Endothelial cell of umbilical vein (primary cell): ENCODE data around the gene GLB1L2.

Source experiments
- CTCF ChIP-seq, 2 donors: IDR thresholded peaks; 1 replicate in 1 of 2; 2 replicates in 1 of 2; pipeline ENCODE4 v1.5.1; 2011; ENCODE audit warnings: low read length in 2 of 2, mild to moderate bottlenecking in 2 of 2, moderate library complexity in 2 of 2, control low read depth in 1 of 2, inconsistent platforms in 1 of 2, low read depth in 1 of 2; ENCODE audit not compliant: insufficient read depth in 1 of 2; ENCODE audit errors: extremely low read depth in 1 of 2
- EZH2 ChIP-seq: IDR thresholded peaks from 2 replicates; pipeline ENCODE4 v1.6.1; 2012; ENCODE audit warnings: borderline replicate concordance, low read depth, mild to moderate bottlenecking, moderate library complexity, low read length, inconsistent platforms; ENCODE audit not compliant: severe bottlenecking
- GATA2 ChIP-seq: IDR thresholded peaks from 2 replicates; pipeline ENCODE4 v1.7.0; 2011; ENCODE audit warnings: low read depth, mild to moderate bottlenecking, moderate library complexity, mixed read lengths, low read length; ENCODE audit not compliant: insufficient read length, insufficient read depth
- JUN ChIP-seq: IDR thresholded peaks from 2 replicates; pipeline ENCODE4 v1.6.1; 2011; ENCODE audit warnings: borderline replicate concordance, low read depth; ENCODE audit not compliant: insufficient read length, insufficient read depth
- MAX ChIP-seq: IDR thresholded peaks from 2 replicates; pipeline ENCODE4 v1.6.1; 2011; ENCODE audit not compliant: insufficient read depth, insufficient read length
- POLR2AphosphoS5 ChIP-seq: IDR thresholded peaks from 2 replicates; pipeline ENCODE4 v1.6.1; 2012; ENCODE audit warnings: low read depth, mild to moderate bottlenecking, control low read depth, low read length, moderate library complexity; ENCODE audit not compliant: insufficient read depth

- TF ChIP-seq EZH2: no peak
- TF ChIP-seq CTCF (IDR thresholded peaks at IDR 0.05; ENCODE audit: extremely low read depth in 1 of 2, insufficient read depth in 1 of 2, low read depth in 1 of 2, low read length in 2 of 2): no peak
- no peak for TF ChIP-seq JUN
- TF ChIP-seq GATA2: no peak
- no peak for TF ChIP-seq POLR2AphosphoS5
- TF ChIP-seq MAX: no peak
Measured at GRCh38 chr11:134392953-134393615, 61.3 kb downstream of the GLB1L2 start.
